ENCODE measurements around the gene ZCCHC4. TPM values are rescaled to one million over a fixed set of nuclear protein-coding genes. Genes with fewer than 3 reads are reported as not detected.

Gene ZCCHC4
- total RNA-seq, 1 donor from 2014 or later: 9.0 TPM

DNA sequence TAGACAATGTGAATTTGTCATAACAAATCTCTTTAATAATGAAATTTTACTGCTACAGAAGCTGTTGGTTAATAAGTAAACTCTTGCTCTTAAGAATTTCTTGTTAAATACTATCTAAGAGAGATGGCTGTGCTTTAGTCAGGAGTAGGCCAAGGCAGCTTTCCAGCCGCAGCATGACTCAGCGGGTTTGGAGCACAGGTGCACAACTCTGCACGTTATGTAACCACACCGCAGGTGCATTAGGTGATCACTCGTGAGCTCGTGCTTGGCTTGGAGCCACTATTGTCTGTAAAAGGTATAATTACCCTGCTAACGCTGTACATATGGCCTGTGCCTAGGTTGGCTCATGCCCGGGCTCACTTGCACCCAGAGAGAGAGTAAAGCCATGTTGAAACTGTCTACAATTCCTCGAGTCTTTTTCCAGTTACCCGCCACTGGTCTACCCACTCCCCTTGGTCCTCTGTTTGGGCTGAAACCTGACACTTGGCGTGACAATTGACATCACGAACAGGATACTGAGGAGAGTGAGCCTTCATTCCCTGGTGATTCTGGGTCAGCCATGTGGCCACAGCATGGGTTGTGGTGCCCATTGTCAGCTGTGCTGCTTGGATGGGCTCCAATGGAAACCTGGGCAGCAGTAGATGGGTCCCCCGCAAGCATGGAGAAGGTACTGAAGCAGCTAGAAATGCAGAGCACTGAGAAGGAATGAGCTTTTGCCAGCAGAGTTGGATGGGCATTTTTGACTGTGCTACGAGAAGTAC lies 46.1 kb downstream of the ZCCHC4 start:
- Mint-ChIP-seq H3K27ac (ENCODE audit: unreplicated experiment) (no peak overlapping the region), H3K27me3 (ENCODE audit: unreplicated experiment) (no peaks in the 10 kb centered on the region), H3K4me3 (ENCODE audit: unreplicated experiment) (peak overlapping the region; percentile 71), H3K9me3 (ENCODE audit: unreplicated experiment) (peaks cover 9% of the 10 kb centered on the region), H3K36me3 (ENCODE audit: low read depth, unreplicated experiment) (peaks cover 21% of the 10 kb centered on the region), H3K4me1 (ENCODE audit: unreplicated experiment) (no peaks in the 10 kb centered on the region)
- no peak for TF ChIP-seq CTCF (IDR thresholded peaks at IDR 0.05; ENCODE audit: unreplicated experiment)
- no peak for DNase-seq (ENCODE audit: low spot score)

DNA sequence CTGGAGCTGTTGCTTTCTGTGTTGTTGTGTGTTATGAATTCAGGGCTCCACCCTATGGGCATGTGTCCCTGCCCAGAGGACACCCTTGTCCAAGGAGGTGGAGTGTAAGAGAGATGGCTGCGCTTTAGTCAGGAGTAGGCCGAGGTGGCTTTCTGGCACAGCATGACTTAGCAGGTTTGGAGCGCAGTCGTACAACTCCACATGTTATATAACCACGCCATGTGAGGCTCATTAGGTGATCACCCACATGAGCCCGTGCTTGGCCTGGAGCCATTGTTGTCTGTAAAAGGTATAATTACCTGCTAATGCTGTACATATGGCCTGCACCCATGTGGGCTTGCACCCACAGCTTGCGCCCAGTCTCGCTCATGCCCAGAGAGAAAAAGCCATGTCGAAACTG lies 48.7 kb downstream of the ZCCHC4 start:
- no peaks in the 10 kb centered on the region for H3K4me1 Mint-ChIP-seq (ENCODE audit: unreplicated experiment)
- no peak for DNase-seq (ENCODE audit: low spot score)
- H3K36me3 Mint-ChIP-seq (ENCODE audit: low read depth, unreplicated experiment): peaks cover 21% of the 10 kb centered on the region
- H3K4me3 Mint-ChIP-seq (ENCODE audit: unreplicated experiment): no peak overlapping the region
- H3K27ac Mint-ChIP-seq (ENCODE audit: unreplicated experiment): no peak overlapping the region
- no peaks in the 10 kb centered on the region for H3K27me3 Mint-ChIP-seq (ENCODE audit: unreplicated experiment)
- no peak for TF ChIP-seq CTCF (IDR thresholded peaks at IDR 0.05; ENCODE audit: unreplicated experiment)
- peaks cover 9% of the 10 kb centered on the region for H3K9me3 Mint-ChIP-seq (ENCODE audit: unreplicated experiment)

DNA sequence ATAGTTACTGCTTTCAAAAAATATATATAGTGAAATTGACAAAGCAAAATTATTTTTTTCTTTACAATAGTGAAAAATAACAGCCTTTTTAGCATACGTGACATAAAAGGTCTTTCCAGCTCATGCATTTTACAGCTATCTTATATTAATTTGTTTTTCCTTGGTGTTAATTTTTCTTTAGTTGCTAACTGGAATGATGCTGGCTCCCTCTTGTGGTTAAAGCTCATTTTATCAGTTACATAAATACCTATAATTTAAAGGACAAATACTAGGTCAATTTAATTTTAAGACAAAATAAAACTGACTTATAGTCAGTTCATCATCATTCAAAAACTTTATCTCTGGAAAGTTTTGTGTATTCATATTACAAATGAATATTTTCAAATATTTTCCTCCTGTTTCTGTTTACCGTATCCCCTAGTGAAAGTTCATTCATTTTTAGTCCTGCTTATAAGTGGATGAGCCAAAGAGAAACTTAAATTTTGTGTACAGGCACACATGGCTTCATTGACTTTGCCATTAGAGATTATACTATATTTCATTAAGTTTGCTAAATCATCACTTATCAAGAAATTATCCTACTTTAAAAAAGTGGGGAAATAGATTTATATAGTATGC lies 54.5 kb downstream of the ZCCHC4 start:
- no peaks in the 10 kb centered on the region for H3K27me3 Mint-ChIP-seq (ENCODE audit: unreplicated experiment)
- H3K36me3 Mint-ChIP-seq (ENCODE audit: low read depth, unreplicated experiment): no peaks in the 10 kb centered on the region
- no peak for DNase-seq (ENCODE audit: low spot score)
- no peak overlapping the region for H3K4me3 Mint-ChIP-seq (ENCODE audit: unreplicated experiment)
- H3K27ac Mint-ChIP-seq (ENCODE audit: unreplicated experiment): no peak overlapping the region
- no peaks in the 10 kb centered on the region for H3K4me1 Mint-ChIP-seq (ENCODE audit: unreplicated experiment)
- TF ChIP-seq CTCF (IDR thresholded peaks at IDR 0.05; ENCODE audit: unreplicated experiment): peak; percentile 81
- H3K9me3 Mint-ChIP-seq (ENCODE audit: unreplicated experiment): no peaks in the 10 kb centered on the region

DNA sequence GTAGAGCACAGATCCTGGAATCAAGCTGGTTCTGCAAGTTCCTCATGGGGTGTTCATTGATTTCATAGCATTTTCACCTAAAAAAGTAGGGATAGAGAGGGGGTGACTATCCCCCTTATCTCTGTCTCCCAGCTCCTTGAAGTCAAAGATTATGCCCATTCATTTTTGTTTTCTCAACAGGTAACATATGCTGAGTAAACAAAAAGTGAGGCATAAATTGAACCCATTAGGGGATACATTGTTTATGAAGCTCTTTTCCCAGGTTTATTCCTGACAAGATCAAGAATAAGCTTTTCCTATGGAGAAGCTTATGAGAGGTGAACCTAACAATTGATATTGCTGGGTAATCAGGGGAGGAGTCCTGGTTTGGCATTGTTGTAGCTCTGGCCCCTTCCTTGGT lies 55.3 kb downstream of the ZCCHC4 start:
- TF ChIP-seq CTCF (IDR thresholded peaks at IDR 0.05; ENCODE audit: unreplicated experiment): no peak
- Mint-ChIP-seq H3K4me3 (ENCODE audit: unreplicated experiment) (no peak overlapping the region), H3K9me3 (ENCODE audit: unreplicated experiment) (no peaks in the 10 kb centered on the region), H3K27me3 (ENCODE audit: unreplicated experiment) (no peaks in the 10 kb centered on the region), H3K27ac (ENCODE audit: unreplicated experiment) (no peak overlapping the region), H3K36me3 (ENCODE audit: low read depth, unreplicated experiment) (no peaks in the 10 kb centered on the region), H3K4me1 (ENCODE audit: unreplicated experiment) (no peaks in the 10 kb centered on the region)
- DNase-seq (ENCODE audit: low spot score): no peak

GRCh38 chr4:25368315-25368714 lies 55.7 kb downstream of the ZCCHC4 start:
- no peak for DNase-seq (ENCODE audit: low spot score)
- H3K4me3 Mint-ChIP-seq (ENCODE audit: unreplicated experiment): no peak overlapping the region
- H3K4me1 Mint-ChIP-seq (ENCODE audit: unreplicated experiment): no peaks in the 10 kb centered on the region
- no peaks in the 10 kb centered on the region for H3K27me3 Mint-ChIP-seq (ENCODE audit: unreplicated experiment)
- TF ChIP-seq CTCF (IDR thresholded peaks at IDR 0.05; ENCODE audit: unreplicated experiment): no peak
- no peaks in the 10 kb centered on the region for H3K9me3 Mint-ChIP-seq (ENCODE audit: unreplicated experiment)
- no peaks in the 10 kb centered on the region for H3K36me3 Mint-ChIP-seq (ENCODE audit: low read depth, unreplicated experiment)
- no peak overlapping the region for H3K27ac Mint-ChIP-seq (ENCODE audit: unreplicated experiment)
